NCI-H2171 (cell line): Measurements from ENCODE around the gene LPP.

Experiments
- DNase-seq: peaks from one replicate; lab custom pipeline; 2025; lab: John Stamatoyannopoulos, UW

Gene LPP

GRCh38 chr3:188707381-188708288 lies 553.7 kb downstream of the LPP start:
- no peak for DNase-seq

- no peak for DNase-seq
Measured at GRCh38 chr3:188711881-188712247, 557.9 kb downstream of the LPP start.

- DNase-seq, result no peak
Measured at GRCh38 chr3:188712248-188712924, 558.4 kb downstream of the LPP start.

- no peak for DNase-seq
Measured at GRCh38 chr3:188712991-188713390, 559.0 kb downstream of the LPP start.

- no peak for DNase-seq
Measured at GRCh38 chr3:188719545-188719944, 565.6 kb downstream of the LPP start.

- DNase-seq, result no peak
Measured at GRCh38 chr3:188720215-188720614, 566.3 kb downstream of the LPP start.

- no peak for DNase-seq
Measured at GRCh38 chr3:188720636-188721035, 566.7 kb downstream of the LPP start.

- no peak for DNase-seq
Measured at GRCh38 chr3:188721312-188721711, 567.4 kb downstream of the LPP start.

- DNase-seq, result no peak
Measured at GRCh38 chr3:188721990-188722389, 568.0 kb downstream of the LPP start.

GRCh38 chr3:188722963-188723362 lies 569.0 kb downstream of the LPP start:
- DNase-seq, result no peak

- no peak for DNase-seq
Measured at GRCh38 chr3:188727052-188727451, 573.1 kb downstream of the LPP start.

GRCh38 chr3:188728371-188728896 lies 574.5 kb downstream of the LPP start:
- DNase-seq, result no peak

GRCh38 chr3:188729422-188729821 lies 575.5 kb downstream of the LPP start:
- no peak for DNase-seq

GRCh38 chr3:188734395-188734794 lies 580.4 kb downstream of the LPP start:
- peak; percentile 98 for DNase-seq

GRCh38 chr3:188739511-188739910 lies 585.6 kb downstream of the LPP start:
- no peak for DNase-seq

- no peak for DNase-seq
Measured at GRCh38 chr3:188740010-188740409, 586.1 kb downstream of the LPP start.

- no peak for DNase-seq
Measured at GRCh38 chr3:188742755-188743550, 589.0 kb downstream of the LPP start.

GRCh38 chr3:188744166-188744565 lies 590.2 kb downstream of the LPP start:
- no peak for DNase-seq

GRCh38 chr3:188745031-188745430 lies 591.1 kb downstream of the LPP start:
- no peak for DNase-seq

GRCh38 chr3:188746291-188746783 lies 592.4 kb downstream of the LPP start:
- DNase-seq, result no peak

- no peak for DNase-seq
Measured at GRCh38 chr3:188747489-188747888, 593.5 kb downstream of the LPP start.

- no peak for DNase-seq
Measured at GRCh38 chr3:188749010-188749617, 595.2 kb downstream of the LPP start.
